GM21825 (cell line): ENCODE measurements around the gene CIDEC.
"Not testable (repeated sequence)": the region's sequence is repeated elsewhere in the genome, so short reads cannot be mapped to it uniquely, and the experiment has no call there.

ENCODE experiments used
- ATAC-seq: cut with Tn5 transposase; IDR thresholded peaks from one replicate; pipeline ENCODE4 v1.9.1; 2021; ENCODE audit warnings: mild to moderate bottlenecking, moderate library complexity; ENCODE audit not compliant: unreplicated experiment

Gene CIDEC

DNA sequence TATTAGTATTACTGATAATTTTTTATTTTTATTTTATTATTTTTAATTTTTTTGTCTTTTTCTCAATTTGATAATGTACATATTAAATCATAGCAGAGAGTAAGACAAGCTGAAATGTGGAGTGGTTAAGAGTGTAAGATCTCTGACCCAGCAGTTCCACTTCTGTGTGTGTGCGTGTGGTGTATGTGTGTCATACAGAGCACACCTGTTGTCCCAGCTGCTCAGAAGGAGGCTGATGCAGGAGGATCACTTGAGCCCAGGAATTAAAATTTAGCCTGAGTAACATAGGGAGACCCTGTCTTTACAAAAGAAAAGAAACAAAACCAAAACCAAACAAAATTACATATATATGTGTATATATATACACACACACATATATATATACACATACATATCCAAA lies 1.4 kb upstream of the CIDEC start:
- no peak for ATAC-seq

- no peak for ATAC-seq
Measured at GRCh38 chr3:9878700-9879099, 1.4 kb downstream of the CIDEC start.

DNA sequence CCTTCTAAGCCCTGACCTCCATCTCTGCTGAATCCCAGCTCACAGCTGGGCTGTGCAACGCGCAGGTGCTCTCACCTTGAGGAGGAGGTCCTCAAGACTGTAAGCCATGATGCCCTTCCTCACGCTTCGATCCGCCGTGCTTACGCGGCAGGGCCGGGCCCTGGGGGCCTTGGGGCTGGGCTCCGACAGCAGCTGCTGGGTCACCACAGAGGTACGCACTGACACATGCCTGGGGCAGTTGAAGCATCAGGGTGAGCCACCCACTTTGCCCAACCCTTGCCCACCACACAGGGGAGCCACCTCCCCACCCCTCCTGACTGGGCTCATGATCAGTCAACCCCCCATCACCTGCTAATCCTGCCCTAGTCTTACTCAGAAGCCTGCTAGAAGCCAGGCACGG lies 3.1 kb downstream of the CIDEC start:
- ATAC-seq = no peak

DNA sequence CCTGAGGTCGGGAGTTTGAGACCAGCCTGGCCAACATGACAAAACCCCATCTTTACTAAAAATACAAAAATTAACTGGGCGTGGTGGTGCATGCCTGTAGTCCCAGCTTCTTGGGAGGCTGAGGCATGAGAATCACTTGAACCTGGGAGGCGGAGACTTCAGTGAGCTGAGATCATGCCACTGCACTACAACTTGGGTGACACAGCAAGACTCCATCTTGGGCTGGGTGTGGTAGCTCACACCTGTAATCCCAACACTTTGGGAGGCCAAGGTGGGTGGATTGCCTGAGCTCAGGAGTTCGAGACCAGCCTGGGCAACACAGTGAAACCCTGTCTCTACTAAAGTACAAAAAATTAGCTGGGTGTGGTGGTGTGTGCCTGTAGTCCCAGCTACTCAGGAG lies 3.8 kb downstream of the CIDEC start:
- not testable (repeated sequence) for ATAC-seq

DNA sequence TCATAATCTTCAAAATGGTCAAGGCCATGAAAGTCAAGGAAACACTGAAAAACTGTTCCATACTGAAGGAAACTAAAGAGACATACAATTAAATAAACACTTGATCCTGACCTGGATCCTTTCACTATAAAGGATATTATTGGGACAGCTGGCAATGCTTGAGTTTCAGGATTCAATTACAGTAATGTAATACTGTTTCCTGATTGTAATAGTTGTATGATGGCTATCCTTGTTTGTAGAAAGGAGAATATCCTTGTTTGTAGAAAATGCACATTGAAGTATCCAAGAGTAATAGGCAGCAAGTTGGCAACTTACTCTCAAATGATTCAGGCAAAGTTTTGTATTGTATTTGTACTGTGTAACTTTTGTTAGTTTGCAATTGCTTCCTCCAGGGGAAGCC lies 4.6 kb downstream of the CIDEC start:
- ATAC-seq = no peak

GRCh38 chr3:9872067-9872466 lies 8.0 kb downstream of the CIDEC start:
- not testable (repeated sequence) for ATAC-seq

DNA sequence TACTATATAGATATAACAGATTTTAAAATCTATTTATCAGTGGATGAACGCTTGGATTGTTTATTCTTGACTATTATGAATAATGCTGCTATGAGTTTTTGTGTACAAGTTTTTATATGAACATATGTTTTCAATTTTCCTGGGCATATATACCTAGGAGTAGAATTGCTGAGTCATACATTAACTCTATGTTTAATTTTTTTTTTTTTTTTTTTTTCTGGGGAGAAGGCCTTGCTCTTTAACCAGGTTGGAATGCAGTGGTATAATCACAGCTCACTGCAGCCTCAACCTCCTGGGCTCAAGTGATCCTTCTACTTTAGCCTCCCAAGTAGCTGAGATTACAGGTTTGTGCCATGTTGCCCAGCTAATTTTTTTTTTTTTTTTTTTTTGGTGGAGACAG lies 9.1 kb downstream of the CIDEC start:
- ATAC-seq = no peak

DNA sequence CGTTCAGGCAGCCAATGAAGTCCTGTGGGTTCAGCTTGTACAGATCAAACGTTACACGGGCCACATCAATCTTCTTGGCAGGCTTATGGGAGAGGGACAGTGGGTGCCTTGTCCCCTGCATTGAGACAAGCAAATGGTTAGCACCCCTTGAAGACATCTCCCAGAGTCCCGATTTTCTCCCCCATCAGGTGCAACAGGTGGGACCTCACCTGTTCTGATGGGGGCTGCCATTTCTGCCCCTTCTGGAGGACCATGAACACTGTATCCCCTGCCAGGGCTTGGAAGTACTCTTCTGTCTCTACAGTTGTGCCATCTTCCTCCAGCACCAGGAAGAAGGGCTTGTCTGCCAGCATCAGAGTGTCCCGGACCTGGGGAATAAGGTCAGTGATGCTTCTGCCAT lies 10.1 kb downstream of the CIDEC start:
- no peak for ATAC-seq

- no peak for ATAC-seq
Measured at GRCh38 chr3:9867106-9867505, 12.9 kb downstream of the CIDEC start.

DNA sequence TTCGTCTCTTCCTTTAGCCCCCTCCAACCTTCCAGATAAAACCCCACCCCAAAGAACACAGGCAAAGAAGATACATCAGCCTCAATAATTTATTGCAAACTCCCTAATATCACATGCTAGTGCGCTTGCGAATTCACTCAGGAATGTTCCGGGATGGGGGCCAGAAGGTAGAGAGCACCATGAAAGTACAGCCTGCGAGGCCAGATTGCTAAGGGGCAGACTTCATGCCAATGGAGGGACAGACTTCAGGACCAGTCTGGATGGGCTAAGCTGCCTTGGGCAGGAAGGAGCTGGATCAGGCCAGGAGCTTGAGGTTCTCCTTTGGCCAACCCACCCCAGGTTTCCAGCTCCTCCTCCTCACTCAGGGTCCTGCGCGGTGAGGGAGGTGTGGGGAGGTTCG lies 13.4 kb downstream of the CIDEC start:
- ATAC-seq = no peak

GRCh38 chr3:9865125-9865637 lies 14.9 kb downstream of the CIDEC start:
- not testable (repeated sequence) for ATAC-seq

- no peak for ATAC-seq
Measured at GRCh38 chr3:9864200-9864927, 15.7 kb downstream of the CIDEC start.

DNA sequence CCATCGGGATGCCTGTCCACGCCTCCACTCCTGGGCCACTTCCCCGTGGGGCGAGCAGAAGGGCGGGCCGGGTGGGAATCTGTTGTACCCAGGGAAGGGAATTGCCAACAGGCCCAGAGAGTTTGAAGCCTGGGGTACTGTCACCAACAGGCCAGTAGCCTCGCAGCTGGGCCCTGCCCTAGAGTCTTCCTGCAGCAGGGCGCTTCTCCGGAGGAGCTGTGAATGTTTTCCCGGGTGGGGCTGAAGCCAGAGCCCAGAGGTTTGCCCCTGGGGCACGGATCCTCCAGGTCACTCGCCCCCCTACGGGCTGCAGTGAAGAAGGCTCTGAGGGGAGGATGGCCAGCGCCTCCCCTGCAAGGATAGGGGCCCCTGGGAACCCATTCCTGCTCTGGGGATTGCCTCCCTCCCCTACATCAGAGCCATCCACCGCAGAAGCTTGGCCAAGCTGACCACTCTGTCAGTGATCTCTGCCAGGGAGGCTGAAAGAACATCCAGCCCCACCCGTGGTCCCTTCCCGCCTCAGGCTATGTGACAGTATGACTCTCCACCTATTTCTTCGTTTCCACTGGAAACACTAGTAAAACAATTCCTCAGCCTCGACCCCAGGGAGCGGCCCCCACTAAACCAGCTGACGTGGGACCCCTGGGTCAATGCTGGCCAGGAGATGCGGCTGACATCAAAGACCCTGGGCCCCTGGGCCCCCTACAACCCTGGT lies 16.8 kb downstream of the CIDEC start:
- no peak for ATAC-seq

DNA sequence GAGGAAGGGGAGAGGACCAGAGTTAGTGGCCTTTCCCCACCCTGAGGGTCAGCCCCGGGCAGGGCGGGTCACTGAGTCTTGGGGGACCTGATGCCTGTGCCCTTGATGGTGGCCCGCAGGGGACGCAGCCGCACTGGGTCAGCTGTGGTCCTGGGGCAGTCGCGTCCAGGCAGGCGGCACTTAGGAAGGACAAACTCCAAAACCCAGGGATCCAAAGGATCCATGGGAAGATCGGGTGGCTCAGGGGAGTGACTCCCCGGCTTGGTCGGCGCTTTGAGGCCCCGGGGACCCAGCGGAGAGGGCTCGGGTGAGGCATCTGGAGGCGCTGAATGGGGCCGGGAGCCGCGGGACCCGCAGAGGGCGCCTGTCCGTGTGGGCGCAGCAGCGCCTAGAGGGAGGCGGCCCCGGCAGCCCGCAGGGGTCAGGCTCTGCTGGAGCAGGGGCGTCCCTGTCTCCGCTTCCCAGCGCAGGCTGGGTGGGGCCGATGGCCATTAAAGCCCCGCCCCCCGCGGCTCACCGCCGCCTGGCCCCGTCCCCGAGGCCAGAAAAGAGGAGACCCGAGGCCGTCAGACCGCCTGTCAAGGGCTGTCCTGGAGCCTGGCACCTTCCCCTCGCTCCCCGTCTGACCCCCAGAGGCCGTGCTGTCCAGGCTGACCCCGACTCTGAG lies 17.5 kb downstream of the CIDEC start:
- no peak for ATAC-seq

- ATAC-seq = no peak
Measured at GRCh38 chr3:9861626-9862130, 18.4 kb downstream of the CIDEC start.

GRCh38 chr3:9861201-9861600 lies 18.9 kb downstream of the CIDEC start:
- no peak for ATAC-seq

GRCh38 chr3:9859530-9860025 lies 20.5 kb downstream of the CIDEC start:
- no peak for ATAC-seq

GRCh38 chr3:9855594-9855993 lies 24.5 kb downstream of the CIDEC start:
- ATAC-seq = no peak

- not testable (repeated sequence) for ATAC-seq
Measured at GRCh38 chr3:9854291-9854940, 25.6 kb downstream of the CIDEC start.

DNA sequence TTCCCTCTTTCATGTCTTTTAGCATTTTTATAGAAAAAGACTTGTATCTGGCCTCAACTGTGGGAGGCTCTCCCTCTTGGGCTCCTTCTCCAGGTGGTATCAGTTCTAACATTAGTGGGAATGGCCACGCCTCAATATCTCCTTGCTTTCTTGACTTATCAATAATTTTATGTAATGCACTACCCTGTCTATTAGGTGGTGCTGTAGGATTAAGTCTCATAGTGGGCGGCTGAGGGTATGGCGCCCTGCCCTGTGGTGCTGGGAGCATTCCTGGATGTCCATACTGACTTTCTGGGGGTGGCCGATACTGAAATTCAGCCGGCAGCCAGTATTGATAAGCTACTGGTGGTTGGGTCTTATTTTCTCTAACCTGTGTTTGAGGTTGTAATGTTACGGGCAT lies 27.5 kb downstream of the CIDEC start:
- ATAC-seq = no peak

DNA sequence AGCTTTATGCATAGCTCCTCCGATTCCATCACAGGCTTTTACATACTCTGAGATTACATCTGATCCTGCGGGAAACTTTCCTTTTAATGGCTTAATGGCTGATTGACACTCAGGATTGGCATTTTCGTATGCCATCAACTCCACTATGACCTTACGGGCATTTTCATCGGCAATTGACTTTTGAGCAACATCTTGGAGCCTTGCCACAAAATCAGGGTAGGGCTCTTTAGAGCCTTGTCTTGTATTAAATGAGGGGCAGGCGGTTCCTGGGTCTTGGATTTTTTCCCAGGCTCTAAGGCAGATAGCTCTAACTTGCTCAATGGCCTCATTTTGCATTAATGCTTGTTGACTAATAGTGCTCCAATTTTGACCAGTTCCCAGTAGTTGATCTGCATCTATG lies 28.1 kb downstream of the CIDEC start:
- not testable (repeated sequence) for ATAC-seq
